ENCODE results near the gene PLSCR1. TPM values are rescaled to one million over a fixed set of nuclear protein-coding genes. Genes with fewer than 3 reads are reported as not detected.

Gene PLSCR1, protein sequence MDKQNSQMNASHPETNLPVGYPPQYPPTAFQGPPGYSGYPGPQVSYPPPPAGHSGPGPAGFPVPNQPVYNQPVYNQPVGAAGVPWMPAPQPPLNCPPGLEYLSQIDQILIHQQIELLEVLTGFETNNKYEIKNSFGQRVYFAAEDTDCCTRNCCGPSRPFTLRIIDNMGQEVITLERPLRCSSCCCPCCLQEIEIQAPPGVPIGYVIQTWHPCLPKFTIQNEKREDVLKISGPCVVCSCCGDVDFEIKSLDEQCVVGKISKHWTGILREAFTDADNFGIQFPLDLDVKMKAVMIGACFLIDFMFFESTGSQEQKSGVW
- total RNA-seq: 10 to 100 TPM; 65.1 to 66.1 TPM

DNA sequence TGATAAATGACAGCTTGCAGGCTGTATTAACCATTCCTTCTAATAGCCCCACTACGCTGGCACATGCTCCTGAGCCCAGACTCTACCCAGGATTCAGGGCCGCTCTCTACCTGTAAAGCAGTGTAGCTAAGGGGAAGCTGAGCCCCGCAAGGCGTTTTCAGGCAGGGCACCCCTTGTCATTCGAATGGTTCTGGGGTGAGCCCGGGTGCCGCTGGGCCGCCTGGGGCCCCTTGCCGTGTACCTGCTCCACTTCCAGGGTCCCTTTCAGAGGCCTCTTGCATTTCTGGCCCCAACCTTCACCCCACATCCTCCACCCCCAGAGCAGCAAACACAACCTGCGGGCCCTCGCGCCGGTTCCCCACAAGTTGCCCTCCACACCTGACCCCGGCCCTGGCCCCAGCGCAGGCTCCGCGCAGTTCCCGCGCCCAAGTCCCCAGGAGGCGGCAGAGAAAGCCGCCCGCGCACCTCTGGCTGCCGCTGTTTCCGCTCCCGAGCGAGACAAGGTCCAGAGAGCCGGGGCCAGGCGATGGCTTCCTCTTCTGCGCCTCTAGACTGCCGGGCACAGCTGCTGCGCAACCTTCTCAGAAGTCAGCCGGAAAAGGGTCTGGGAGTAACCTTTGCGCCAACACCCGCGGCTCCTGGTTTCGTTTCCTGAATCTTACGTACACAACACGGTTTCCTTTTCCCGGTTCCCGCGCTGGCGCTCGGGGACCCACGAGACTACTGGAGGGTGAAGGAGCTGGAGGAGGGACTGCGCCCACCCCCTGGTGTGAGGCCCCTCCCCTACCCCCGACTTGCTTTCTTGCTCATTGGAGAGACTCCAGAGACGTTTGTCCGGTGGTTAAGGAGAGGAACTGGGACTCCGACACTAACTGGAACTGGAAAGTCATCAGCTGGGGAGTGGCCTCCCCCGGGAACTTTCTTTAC lies at the start of gene PLSCR1:
TSS of gene PLSCR1 (minus strand) at position 606 of the 927 bp plus-strand sequence. CDS start 8,055 bp downstream, outside the sequence.
- H3K27ac Mint-ChIP-seq: peak within 1 kb of the TSS; percentile 88
- intact Hi-C loops (cut with DNase I, micrococcal nuclease): loop anchor here (1.0 to 2.0 kb wide), 4 partner anchors 41 to 75 kb away; partner anchors contain the start of gene PLSCR2 (in 2 of the 2)
- H3K4me1 Mint-ChIP-seq: peaks cover 52% of the 10 kb centered on the region
- DNase-seq (peak; percentile 89), ATAC-seq (peak; percentile 90)
- H3K9me3 Mint-ChIP-seq (ENCODE audit: low read depth): no peaks in the 10 kb centered on the region
- ChIA-PET CTCF (interaction anchor here (1.1 to 1.7 kb wide), 4 partner anchors 11 to 355 kb away, joined by 3 to 6 read pairs (median 4); partner anchors contain the start of gene PLSCR2), POLR2A (interaction anchor here (0.5 to 1.8 kb wide), 3 partner anchors 24 to 75 kb away, joined by 3 to 7 read pairs (median 4); partner anchors contain the start of gene PLSCR2)
- no peaks in the 10 kb centered on the region for H3K27me3 Mint-ChIP-seq
- peak within 1 kb of the TSS; percentile 90 for H3K4me3 Mint-ChIP-seq
- H3K36me3 Mint-ChIP-seq (ENCODE audit: low read depth): peaks cover 9% of the 10 kb centered on the region

DNA sequence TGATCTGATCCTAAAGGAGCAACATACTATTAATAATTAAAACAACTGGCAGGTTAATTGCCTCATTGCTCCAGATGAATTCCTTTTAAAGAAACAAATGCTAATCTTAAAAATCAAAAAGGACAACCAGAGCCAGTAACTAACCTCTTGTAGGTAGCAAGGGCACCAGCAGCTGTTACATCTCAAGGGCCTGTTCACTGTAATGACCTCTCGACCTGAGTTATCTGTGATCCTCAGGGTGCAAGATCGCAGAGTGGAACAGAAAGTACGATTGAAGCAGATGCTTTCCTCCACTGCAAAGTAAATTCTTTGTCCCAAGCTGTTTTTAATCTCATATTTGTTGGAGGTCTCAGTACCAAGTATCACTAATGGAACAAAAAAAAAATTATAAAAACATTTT lies 49.4 kb upstream of the PLSCR1 start:
- Mint-ChIP-seq H3K27me3 (peaks cover 7% of the 10 kb centered on the region), H3K4me3 (no peak overlapping the region), H3K36me3 (ENCODE audit: low read depth) (no peaks in the 10 kb centered on the region), H3K9me3 (ENCODE audit: low read depth) (no peaks in the 10 kb centered on the region), H3K27ac (no peak overlapping the region), H3K4me1 (no peaks in the 10 kb centered on the region)
- intact Hi-C loops (cut with DNase I, micrococcal nuclease): loop anchor here in 1 of 2 experiments (5.0 kb wide), 1 partner anchor 526 kb away; no protein-coding TSS in a partner anchor
- ATAC-seq (no peak), DNase-seq (no peak)
- POLR2A ChIA-PET: no interaction called here
- CTCF ChIA-PET: interaction anchor here (2.8 kb wide), 1 partner anchor 16 kb away, joined by 11 read pairs; no protein-coding TSS in a partner anchor

DNA sequence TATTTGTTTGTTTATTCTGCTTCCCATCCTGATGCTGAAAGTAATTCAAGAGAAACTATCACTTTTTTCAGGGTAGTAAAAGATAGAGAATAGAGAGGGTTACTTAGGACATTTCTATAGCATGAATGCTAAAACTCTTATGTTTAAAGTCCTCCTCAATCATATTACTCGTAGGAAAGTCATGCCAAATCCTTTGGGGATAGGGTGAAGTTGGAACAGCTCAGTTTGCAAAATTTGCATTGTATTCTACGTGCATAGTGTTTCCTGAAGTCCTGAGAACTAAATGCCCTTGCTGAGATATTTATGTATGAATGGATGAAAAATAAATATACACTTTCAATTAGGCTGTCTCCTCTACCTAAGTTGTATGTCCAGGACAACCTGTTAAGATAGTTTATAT lies 46.1 kb upstream of the PLSCR1 start:
- H3K27ac Mint-ChIP-seq: no peak overlapping the region
- DNase-seq: no peak
- ChIA-PET CTCF (interaction anchor here (0.8 to 2.2 kb wide), 8 partner anchors 9 to 1486 kb away, joined by 3 to 8 read pairs (median 3); no protein-coding TSS in a partner anchor), POLR2A (no interaction called here)
- H3K4me3 Mint-ChIP-seq: no peak overlapping the region
- peaks cover 9% of the 10 kb centered on the region for H3K27me3 Mint-ChIP-seq
- no peaks in the 10 kb centered on the region for H3K9me3 Mint-ChIP-seq (ENCODE audit: low read depth)
- intact Hi-C loops (cut with DNase I, micrococcal nuclease): loop anchor here (1.0 to 5.0 kb wide), 3 partner anchors 50 to 523 kb away; no protein-coding TSS in a partner anchor
- H3K36me3 Mint-ChIP-seq (ENCODE audit: low read depth): no peaks in the 10 kb centered on the region
- ATAC-seq: no peak
- H3K4me1 Mint-ChIP-seq: no peaks in the 10 kb centered on the region

DNA sequence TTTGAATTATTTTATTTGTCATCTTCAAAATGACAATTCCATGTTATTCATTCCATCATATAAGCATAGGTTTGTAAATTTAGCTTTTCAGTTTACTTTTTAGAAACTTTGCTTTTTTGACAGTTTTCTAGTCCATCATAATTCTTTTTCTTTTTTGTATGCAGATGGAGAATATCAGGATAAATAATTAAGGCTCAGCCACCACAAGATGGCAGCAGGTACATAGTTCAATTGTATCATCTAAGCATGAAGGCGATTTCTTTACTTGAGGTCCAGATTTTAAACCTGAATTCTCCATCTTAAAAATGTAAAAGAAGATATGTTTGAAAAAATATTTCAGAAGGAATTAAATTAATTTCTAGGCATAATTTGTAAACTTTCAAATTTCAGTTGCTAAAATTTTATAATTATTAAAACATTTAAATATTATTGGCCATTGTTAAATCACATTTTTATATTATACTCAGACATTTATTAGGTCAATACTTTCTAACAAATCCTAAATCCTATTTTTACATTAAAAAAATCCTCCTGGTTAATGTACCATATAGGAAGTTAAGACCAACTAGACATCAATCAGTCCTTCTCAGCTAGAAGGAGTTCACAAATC lies 45.6 kb upstream of the PLSCR1 start:
- Mint-ChIP-seq H3K4me1 (no peaks in the 10 kb centered on the region), H3K27ac (no peak overlapping the region), H3K27me3 (peaks cover 9% of the 10 kb centered on the region), H3K36me3 (ENCODE audit: low read depth) (no peaks in the 10 kb centered on the region), H3K9me3 (ENCODE audit: low read depth) (no peaks in the 10 kb centered on the region), H3K4me3 (no peak overlapping the region)
- ChIA-PET POLR2A (interaction anchor here (0.6 kb wide), 1 partner anchor 39 kb away, joined by 3 read pairs; no protein-coding TSS in a partner anchor), CTCF (interaction anchor here (0.8 to 2.2 kb wide), 11 partner anchors 9 to 1487 kb away, joined by 3 to 8 read pairs (median 3); no protein-coding TSS in a partner anchor)
- DNase-seq: peak; percentile 35
- no peak for ATAC-seq
- intact Hi-C loops (cut with DNase I, micrococcal nuclease): loop anchor here (1.0 to 5.0 kb wide), 3 partner anchors 51 to 523 kb away; no protein-coding TSS in a partner anchor

DNA sequence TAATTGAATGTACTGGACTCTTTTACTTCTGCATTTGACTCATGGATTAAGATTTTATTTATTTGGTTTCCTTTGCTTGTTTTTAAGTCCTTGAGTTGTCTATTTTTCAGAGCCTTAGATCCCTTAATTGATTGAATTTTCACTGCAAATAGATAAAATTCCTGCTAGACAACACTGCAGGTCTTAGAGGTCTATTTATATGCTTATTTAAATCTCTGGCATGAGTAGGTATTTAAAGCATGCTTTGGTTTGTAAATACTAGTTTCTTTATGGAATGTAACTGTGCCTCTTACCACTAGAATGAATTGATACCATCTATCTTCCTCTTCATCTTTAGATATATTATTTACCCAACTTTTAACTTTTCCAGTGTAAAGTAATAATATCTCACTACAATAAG lies 40.7 kb upstream of the PLSCR1 start:
- peaks cover 9% of the 10 kb centered on the region for H3K27me3 Mint-ChIP-seq
- no peaks in the 10 kb centered on the region for H3K36me3 Mint-ChIP-seq (ENCODE audit: low read depth)
- DNase-seq: no peak

DNA sequence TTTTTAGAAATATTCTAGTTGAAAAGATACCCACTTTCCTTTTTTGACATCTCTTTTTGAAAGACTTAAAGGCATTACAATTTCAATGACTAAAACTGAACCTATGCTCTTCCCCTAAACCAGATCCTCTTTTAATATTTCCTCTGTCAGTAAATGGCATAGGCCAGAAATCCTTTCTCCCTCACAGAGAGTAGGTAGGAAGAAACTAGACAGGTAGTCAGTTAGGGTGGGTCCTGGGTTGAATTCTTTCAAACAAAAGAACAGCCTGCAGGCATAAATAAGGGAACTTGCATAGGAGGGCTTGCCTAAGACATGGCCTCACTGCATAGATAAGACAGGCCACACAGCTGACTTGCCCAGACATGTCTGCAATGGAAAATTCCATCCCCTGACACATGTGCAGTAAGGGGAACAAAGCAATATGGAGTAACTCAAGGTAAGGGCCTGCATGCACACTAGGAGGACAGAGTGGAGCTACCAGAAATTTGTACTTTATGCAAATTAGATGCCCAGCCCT lies 37.6 kb upstream of the PLSCR1 start:
- CTCF ChIA-PET: interaction anchor here (1.7 to 2.0 kb wide), 2 partner anchors 8 to 393 kb away, joined by 6 to 8 read pairs; no protein-coding TSS in a partner anchor
- DNase-seq (no peak), ATAC-seq (no peak)
- Mint-ChIP-seq H3K4me3 (no peak overlapping the region), H3K36me3 (ENCODE audit: low read depth) (no peaks in the 10 kb centered on the region), H3K27me3 (peaks cover 6% of the 10 kb centered on the region), H3K9me3 (ENCODE audit: low read depth) (no peaks in the 10 kb centered on the region), H3K4me1 (no peaks in the 10 kb centered on the region), H3K27ac (no peak overlapping the region)
- intact Hi-C loops (cut with DNase I, micrococcal nuclease): no loop called here
- POLR2A ChIA-PET: no interaction called here

More for the DNA sequence above, 40.7 kb upstream of the PLSCR1 start:
- H3K4me3 Mint-ChIP-seq: no peak overlapping the region
- POLR2A ChIA-PET: no interaction called here
- no peaks in the 10 kb centered on the region for H3K4me1 Mint-ChIP-seq
- H3K9me3 Mint-ChIP-seq (ENCODE audit: low read depth): no peaks in the 10 kb centered on the region
- no peak overlapping the region for H3K27ac Mint-ChIP-seq
- no peak for ATAC-seq
- intact Hi-C loops (cut with DNase I, micrococcal nuclease): no loop called here
- CTCF ChIA-PET: no interaction called here

DNA sequence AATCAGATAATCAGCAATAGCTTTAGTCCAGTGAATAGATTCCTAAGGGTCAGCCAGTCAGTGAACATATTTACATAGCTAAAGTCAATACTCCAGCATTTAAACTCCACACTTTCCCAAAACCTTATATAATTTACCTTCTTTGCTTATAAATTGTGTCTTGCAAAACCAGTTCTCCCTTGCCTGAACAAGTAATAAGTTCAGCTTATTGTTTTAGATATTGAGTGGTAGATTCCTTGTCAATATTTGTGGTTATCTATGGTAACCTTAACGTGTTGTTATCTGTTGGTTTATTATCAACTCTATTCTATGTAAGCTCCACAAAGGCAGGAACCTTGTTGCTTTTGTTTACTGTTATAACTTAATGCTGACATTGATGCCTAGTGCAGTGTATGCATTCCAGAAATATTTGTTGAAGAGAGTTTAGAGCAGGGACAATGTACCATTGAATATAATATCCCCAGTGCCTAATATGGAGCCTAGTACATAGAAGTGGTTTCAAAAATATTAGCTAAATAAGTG lies 36.7 kb upstream of the PLSCR1 start:
- ATAC-seq: no peak
- CTCF ChIA-PET: interaction anchor here (0.9 to 2.0 kb wide), 6 partner anchors 9 to 392 kb away, joined by 3 to 8 read pairs (median 3); no protein-coding TSS in a partner anchor
- no peak overlapping the region for H3K27ac Mint-ChIP-seq
- no peak for DNase-seq
- no peaks in the 10 kb centered on the region for H3K36me3 Mint-ChIP-seq (ENCODE audit: low read depth)
- peaks cover 4% of the 10 kb centered on the region for H3K27me3 Mint-ChIP-seq
- H3K4me3 Mint-ChIP-seq: no peak overlapping the region
- H3K4me1 Mint-ChIP-seq: no peaks in the 10 kb centered on the region
- intact Hi-C loops (cut with DNase I, micrococcal nuclease): no loop called here
- POLR2A ChIA-PET: no interaction called here
- H3K9me3 Mint-ChIP-seq (ENCODE audit: low read depth): no peaks in the 10 kb centered on the region

DNA sequence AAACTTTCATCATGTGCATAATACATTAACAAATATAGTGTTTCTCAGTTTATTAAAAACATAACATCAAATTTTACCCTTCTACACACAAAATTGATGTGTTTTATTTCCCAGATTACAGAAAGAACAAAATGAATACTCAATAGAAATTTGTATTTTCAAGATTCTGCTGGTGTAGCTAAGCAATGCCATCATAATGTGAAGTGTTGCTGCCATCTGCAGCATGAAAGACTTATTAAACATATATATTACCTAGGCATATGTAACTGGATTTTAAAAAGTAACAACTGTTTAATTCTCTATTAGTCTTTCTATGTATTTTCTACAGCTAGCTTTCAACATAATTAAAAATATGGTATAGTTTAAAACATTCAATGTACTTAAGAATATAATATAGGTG lies 33.3 kb upstream of the PLSCR1 start:
- H3K27ac Mint-ChIP-seq: no peak overlapping the region
- CTCF ChIA-PET: interaction anchor here (0.7 to 2.4 kb wide), 18 partner anchors 9 to 512 kb away, joined by 3 to 30 read pairs (median 4); no protein-coding TSS in a partner anchor

DNA sequence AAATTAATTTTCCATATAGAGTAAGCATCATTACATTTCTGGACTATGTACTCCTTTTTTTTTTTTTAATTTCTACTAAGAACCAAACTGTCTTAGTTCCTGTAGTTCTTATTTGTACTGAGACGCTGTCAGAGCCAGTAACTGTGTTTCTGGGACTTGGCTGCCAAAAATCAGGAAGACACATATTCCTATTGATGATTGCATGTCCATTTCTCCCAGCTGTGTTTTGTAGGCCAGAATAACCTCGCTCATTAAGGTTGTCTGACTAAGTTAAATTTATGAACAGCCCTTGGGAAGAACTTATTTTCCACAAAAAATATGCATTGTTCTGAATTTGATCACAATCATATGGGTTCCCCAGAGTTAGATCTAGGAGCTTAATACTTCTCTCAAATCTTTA lies 31.2 kb upstream of the PLSCR1 start:
- no peaks in the 10 kb centered on the region for H3K36me3 Mint-ChIP-seq (ENCODE audit: low read depth)
- H3K9me3 Mint-ChIP-seq (ENCODE audit: low read depth): no peaks in the 10 kb centered on the region
- intact Hi-C loops (cut with DNase I, micrococcal nuclease): loop anchor here (5.0 to 10.0 kb wide), 3 partner anchors 241 to 508 kb away; no protein-coding TSS in a partner anchor

More for the DNA sequence above, 33.3 kb upstream of the PLSCR1 start:
- Mint-ChIP-seq H3K4me1 (no peaks in the 10 kb centered on the region), H3K4me3 (no peak overlapping the region), H3K9me3 (ENCODE audit: low read depth) (no peaks in the 10 kb centered on the region), H3K36me3 (ENCODE audit: low read depth) (no peaks in the 10 kb centered on the region), H3K27me3 (no peaks in the 10 kb centered on the region)
- POLR2A ChIA-PET: no interaction called here
- ATAC-seq: no peak
- peak; percentile 40 for DNase-seq
- intact Hi-C loops (cut with DNase I, micrococcal nuclease): loop anchor here (1.0 to 10.0 kb wide), 5 partner anchors 243 to 510 kb away; no protein-coding TSS in a partner anchor

DNA sequence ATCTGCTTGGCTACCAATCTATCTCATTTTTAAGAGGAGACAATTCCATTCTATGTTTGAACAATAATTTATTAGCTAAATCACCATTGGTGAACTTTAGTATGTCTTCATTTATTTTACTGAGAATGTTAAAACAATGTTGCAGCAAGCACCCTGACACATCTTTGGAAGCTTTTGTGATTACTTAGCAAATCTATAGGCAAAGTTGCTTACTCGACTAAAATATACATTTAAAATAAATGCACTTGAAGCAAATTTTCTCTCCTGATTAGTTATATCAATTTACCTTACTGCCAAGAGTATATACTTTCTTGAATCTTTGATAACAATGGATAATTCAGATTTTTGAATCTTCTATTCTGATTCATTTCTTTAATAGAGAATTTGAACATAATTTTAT lies 29.8 kb upstream of the PLSCR1 start:
- intact Hi-C loops (cut with DNase I, micrococcal nuclease): loop anchor here in 1 of 2 experiments (10.0 kb wide), 1 partner anchor 239 kb away; no protein-coding TSS in a partner anchor
- Mint-ChIP-seq H3K4me3 (no peak overlapping the region), H3K36me3 (ENCODE audit: low read depth) (no peaks in the 10 kb centered on the region), H3K4me1 (no peaks in the 10 kb centered on the region), H3K9me3 (ENCODE audit: low read depth) (no peaks in the 10 kb centered on the region), H3K27me3 (no peaks in the 10 kb centered on the region), H3K27ac (no peak overlapping the region)
- POLR2A ChIA-PET: no interaction called here
- no peak for DNase-seq
- ATAC-seq: no peak
- CTCF ChIA-PET: interaction anchor here (0.7 to 1.5 kb wide), 4 partner anchors 17 to 385 kb away, joined by 3 to 4 read pairs (median 3); no protein-coding TSS in a partner anchor

More for the DNA sequence above, 31.2 kb upstream of the PLSCR1 start:
- no peaks in the 10 kb centered on the region for H3K4me1 Mint-ChIP-seq
- no peak overlapping the region for H3K4me3 Mint-ChIP-seq
- ChIA-PET CTCF (interaction anchor here (0.8 to 0.9 kb wide), 2 partner anchors 107 to 356 kb away, joined by 3 read pairs; no protein-coding TSS in a partner anchor), POLR2A (no interaction called here)
- H3K27me3 Mint-ChIP-seq: no peaks in the 10 kb centered on the region
- H3K27ac Mint-ChIP-seq: no peak overlapping the region
- ATAC-seq (no peak), DNase-seq (no peak)
